Mesenchymal stem cell (in vitro differentiated cells and primary cell): ENCODE results near the gene C1QTNF8.

Source experiments
- DNase-seq: peaks from one replicate; pipeline ENCODE4 v3.0.0-alpha.2; 2013
- H2AFZ ChIP-seq: one replicate; pipeline ENCODE4 v1.6.1; 2013; ENCODE audit warnings: low read depth, mild to moderate bottlenecking, control low read depth, inconsistent platforms, low read length, moderate library complexity
- H2AK5ac ChIP-seq: 2 replicates; pipeline ENCODE4 v1.6.1; 2013; ENCODE audit warnings: low read length, moderate library complexity, mild to moderate bottlenecking, inconsistent platforms; ENCODE audit not compliant: severe bottlenecking
- H2BK120ac ChIP-seq: one replicate; pipeline ENCODE4 v1.6.1; 2013; ENCODE audit warnings: low read depth, mild to moderate bottlenecking, inconsistent platforms, low read length, moderate library complexity
- H2BK12ac ChIP-seq, 2 experiments: one replicate each; pipeline ENCODE4 v1.6.1; 2013; ENCODE audit warnings: inconsistent platforms in 2 of 2, low read length in 2 of 2, mild to moderate bottlenecking in 2 of 2, moderate library complexity in 2 of 2, control low read depth in 1 of 2
- H2BK15ac ChIP-seq: one replicate; pipeline ENCODE4 v1.6.1; 2013; ENCODE audit warnings: mild to moderate bottlenecking, low read depth, inconsistent platforms; ENCODE audit not compliant: poor library complexity, severe bottlenecking
- H2BK5ac ChIP-seq: 2 replicates; pipeline ENCODE4 v1.6.1; 2013; ENCODE audit warnings: low read depth, mild to moderate bottlenecking, low read length, control low read depth, inconsistent platforms; ENCODE audit not compliant: poor library complexity, severe bottlenecking
- H3K14ac ChIP-seq, 2 experiments: one replicate each; pipeline ENCODE4 v1.6.1; 2013; ENCODE audit warnings: inconsistent platforms in 2 of 2, low read length in 2 of 2, control low read depth in 1 of 2, mild to moderate bottlenecking in 1 of 2, moderate library complexity in 1 of 2
- H3K18ac ChIP-seq, 2 experiments: one replicate each; pipeline ENCODE4 v1.6.1; 2013; ENCODE audit warnings: inconsistent platforms in 2 of 2, low read length in 2 of 2, control low read depth in 1 of 2, low read depth in 1 of 2, mild to moderate bottlenecking in 1 of 2
- H3K23ac ChIP-seq, 2 experiments: one replicate each; pipeline ENCODE4 v1.6.1; 2013; ENCODE audit warnings: inconsistent platforms in 2 of 2, low read length in 2 of 2, mild to moderate bottlenecking in 2 of 2, moderate library complexity in 2 of 2, control low read depth in 1 of 2
- H3K27ac ChIP-seq: 2 replicates; pipeline ENCODE4 v1.5.1; 2013; ENCODE audit warnings: mild to moderate bottlenecking, moderate library complexity, low read length, control low read depth, inconsistent platforms; ENCODE audit not compliant: poor library complexity, severe bottlenecking
- H3K27me3 ChIP-seq, 2 experiments: 2 replicates each; pipeline versions ENCODE4 v1.6.1 to v1.7.0; 2013; ENCODE audit warnings: low read length in 2 of 2, mild to moderate bottlenecking in 2 of 2, moderate library complexity in 2 of 2, control low read depth in 1 of 2, inconsistent platforms in 1 of 2; ENCODE audit not compliant: control insufficient read depth in 1 of 2, insufficient read depth in 1 of 2
- H3K36me3 ChIP-seq, 2 experiments: 2 replicates each; pipeline versions ENCODE4 v1.6.1 to v1.7.0; 2013; ENCODE audit warnings: low read length in 2 of 2, control low read depth in 1 of 2, inconsistent platforms in 1 of 2, low read depth in 1 of 2, mild to moderate bottlenecking in 1 of 2; ENCODE audit not compliant: insufficient read depth in 2 of 2, control insufficient read depth in 1 of 2
- H3K4ac ChIP-seq, 2 experiments: one replicate each; pipeline ENCODE4 v1.6.1; 2013; ENCODE audit warnings: inconsistent platforms in 2 of 2, low read length in 2 of 2, mild to moderate bottlenecking in 2 of 2, moderate library complexity in 2 of 2, control low read depth in 1 of 2, low read depth in 1 of 2
- H3K4me1 ChIP-seq: 2 replicates; pipeline ENCODE4 v1.6.1; 2013; ENCODE audit warnings: low read depth, low read length, control low read depth; ENCODE audit not compliant: control insufficient read depth, insufficient read depth
- H3K4me2 ChIP-seq: 2 replicates; pipeline ENCODE4 v1.6.1; 2013; ENCODE audit warnings: low read length, mild to moderate bottlenecking, inconsistent platforms; ENCODE audit not compliant: poor library complexity, severe bottlenecking
- H3K4me3 ChIP-seq, 2 experiments: 2 replicates each; pipeline versions ENCODE4 v1.5.1 to v1.7.0; 2013; ENCODE audit warnings: low read length in 2 of 2, mild to moderate bottlenecking in 2 of 2, control low read depth in 1 of 2, low read depth in 1 of 2; ENCODE audit not compliant: insufficient read depth in 1 of 2
- H3K79me1 ChIP-seq: replicated peaks from 2 replicates; pipeline ENCODE4 v1.6.1; 2013; ENCODE audit warnings: mild to moderate bottlenecking, control low read depth, low read length, inconsistent platforms; ENCODE audit not compliant: poor library complexity, severe bottlenecking
- H3K9ac ChIP-seq: 2 replicates; pipeline ENCODE4 v1.7.0; 2013; ENCODE audit warnings: mild to moderate bottlenecking, low read length, moderate library complexity
- H3K9me3 ChIP-seq: 2 replicates; pipeline ENCODE4 v1.7.0; 2013; ENCODE audit warnings: mild to moderate bottlenecking, low read length; ENCODE audit not compliant: control insufficient read depth
- H4K8ac ChIP-seq: one replicate; pipeline ENCODE4 v1.6.1; 2013; ENCODE audit warnings: inconsistent platforms, mild to moderate bottlenecking, low read length, moderate library complexity
- H4K91ac ChIP-seq: one replicate; pipeline ENCODE4 v1.6.1; 2013; ENCODE audit warnings: mild to moderate bottlenecking, low read length, inconsistent platforms
- WGBS: methylation state at CpG from one replicate; pipeline ENCODE4 v1.1.7; 2013; ENCODE audit warnings: mixed read lengths; 5-methylcytosine and 5-hydroxymethylcytosine counted together

The C1QTNF8 gene

DNA sequence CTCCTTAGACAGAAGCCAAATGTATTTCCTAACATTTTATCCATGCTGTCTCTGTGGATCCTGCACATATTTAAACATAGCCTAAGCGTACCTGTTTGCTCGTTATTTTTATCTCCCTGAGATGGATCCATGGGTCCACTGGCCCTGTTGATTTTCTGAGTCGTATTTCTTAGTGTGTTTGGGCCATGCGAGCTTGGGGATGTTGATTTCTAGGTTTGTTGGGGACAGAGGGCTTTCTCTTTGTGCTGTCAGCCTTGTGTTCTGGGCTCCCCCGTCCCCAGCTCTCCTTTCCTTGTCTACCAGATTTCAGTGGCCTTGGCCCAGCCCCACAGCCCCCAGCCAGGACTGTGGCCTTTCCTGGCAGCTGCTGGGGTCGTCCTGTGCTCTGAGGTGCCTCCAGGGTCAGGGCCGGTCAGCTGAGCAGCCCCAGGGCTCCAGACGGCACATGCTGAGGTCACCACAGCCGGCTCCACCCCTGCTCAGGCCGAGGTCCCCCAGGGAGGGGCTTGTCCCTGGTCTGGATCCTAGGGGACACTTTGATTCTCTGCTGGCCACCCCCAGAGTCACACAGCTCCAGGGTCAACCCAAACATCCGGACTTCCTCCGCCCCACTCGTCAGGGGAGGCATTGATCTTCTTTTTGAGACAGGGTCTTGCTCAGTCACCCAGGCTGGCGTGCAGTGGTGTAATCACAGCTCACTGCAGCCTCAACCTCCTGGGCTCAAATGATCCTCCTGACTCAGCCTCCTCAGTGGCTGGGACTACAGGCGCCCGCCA, 19.1 kb downstream of the C1QTNF8 start:
- peaks cover 0 to 3% of the 10 kb centered on the region in 2 experiments for H3K36me3 ChIP-seq
- H3K18ac ChIP-seq, result no peak overlapping the region
- H3K23ac ChIP-seq, result no peak overlapping the region
- no peaks in the 10 kb centered on the region for H3K9me3 ChIP-seq
- H2BK120ac ChIP-seq, result no peak overlapping the region
- peaks cover 38 to 51% of the 10 kb centered on the region in 2 experiments for H3K27me3 ChIP-seq
- no peak overlapping the region for H2BK15ac ChIP-seq
- 43% methylated on average over 15 of the region's 16 CpGs for WGBS
- H3K14ac ChIP-seq, result no peak overlapping the region
- no peak overlapping the region for H2BK5ac ChIP-seq
- no peak overlapping the region for H3K4me3 ChIP-seq
- no peak overlapping the region for H3K4ac ChIP-seq
- H2AK5ac ChIP-seq, result no peak overlapping the region
- H3K4me1 ChIP-seq, result peaks cover 11% of the 10 kb centered on the region
- no peak for DNase-seq
- peak overlapping the region; percentile 64 for H4K8ac ChIP-seq
- no peaks in the 10 kb centered on the region for H3K79me1 ChIP-seq
- H4K91ac ChIP-seq, result no peak overlapping the region
- H3K27ac ChIP-seq, result no peak overlapping the region
- H2AFZ ChIP-seq, result no peak overlapping the region
- no peak overlapping the region for H3K4me2 ChIP-seq
- H2BK12ac ChIP-seq, result no peak overlapping the region
- H3K9ac ChIP-seq, result no peak overlapping the region

- DNase-seq, result no peak
- no peak overlapping the region for H3K4me2 ChIP-seq
- H3K14ac ChIP-seq, result no peak overlapping the region
- no peak overlapping the region for H3K23ac ChIP-seq
- no peak overlapping the region for H3K18ac ChIP-seq
- peaks cover 0 to 3% of the 10 kb centered on the region in 2 experiments for H3K36me3 ChIP-seq
- no peak overlapping the region for H3K9ac ChIP-seq
- no peaks in the 10 kb centered on the region for H3K9me3 ChIP-seq
- no peak overlapping the region for H2AK5ac ChIP-seq
- no peak overlapping the region for H2BK12ac ChIP-seq
- no peak overlapping the region for H4K91ac ChIP-seq
- no peak overlapping the region for H2AFZ ChIP-seq
- no peak overlapping the region for H2BK5ac ChIP-seq
- H3K4me3 ChIP-seq, result no peak overlapping the region
- no peak overlapping the region for H4K8ac ChIP-seq
- H2BK120ac ChIP-seq, result no peak overlapping the region
- peaks cover 50 to 53% of the 10 kb centered on the region in 2 experiments for H3K27me3 ChIP-seq
- WGBS, result 95% methylated on average over 10 of the region's 13 CpGs
- H2BK15ac ChIP-seq, result no peak overlapping the region
- H3K79me1 ChIP-seq, result no peaks in the 10 kb centered on the region
- peaks cover 11% of the 10 kb centered on the region for H3K4me1 ChIP-seq
- no peak overlapping the region for H3K27ac ChIP-seq
- H3K4ac ChIP-seq, result no peak overlapping the region
These were observed 20.5 kb downstream of the C1QTNF8 start for GRCh38 chr16:1075546-1075945.

GRCh38 chr16:1074379-1074649, 21.7 kb downstream of the C1QTNF8 start:
- no peak overlapping the region for H2BK5ac ChIP-seq
- no peak overlapping the region for H2BK15ac ChIP-seq
- no peak overlapping the region for H3K23ac ChIP-seq
- H3K9me3 ChIP-seq, result no peaks in the 10 kb centered on the region
- DNase-seq, result no peak
- no peak overlapping the region for H3K18ac ChIP-seq
- peaks cover 62 to 63% of the 10 kb centered on the region in 2 experiments for H3K27me3 ChIP-seq
- H3K14ac ChIP-seq, result no peak overlapping the region
- no peak overlapping the region for H3K4me3 ChIP-seq
- H3K4ac ChIP-seq, result no peak overlapping the region
- WGBS, result 75% methylated on average over 11 of the region's 11 CpGs
- peaks cover 17% of the 10 kb centered on the region for H3K4me1 ChIP-seq
- no peak overlapping the region for H3K27ac ChIP-seq
- H3K4me2 ChIP-seq, result no peak overlapping the region
- H2AK5ac ChIP-seq, result no peak overlapping the region
- H3K79me1 ChIP-seq, result no peaks in the 10 kb centered on the region
- no peak overlapping the region for H4K91ac ChIP-seq
- H2BK12ac ChIP-seq, result no peak overlapping the region
- no peak overlapping the region for H2BK120ac ChIP-seq
- H3K9ac ChIP-seq, result no peak overlapping the region
- H2AFZ ChIP-seq, result no peak overlapping the region
- peaks cover 0 to 2% of the 10 kb centered on the region in 2 experiments for H3K36me3 ChIP-seq
- H4K8ac ChIP-seq, result no peak overlapping the region

- H3K4me3 ChIP-seq, result no peak overlapping the region
These were observed 22.3 kb downstream of the C1QTNF8 start for GRCh38 chr16:1073566-1074378.

More at GRCh38 chr16:1073566-1074378, 22.3 kb downstream of the C1QTNF8 start:
- Histone ChIP-seq H2BK120ac (no peak overlapping the region), H3K9ac (no peak overlapping the region), H2BK12ac (no peak overlapping the region), H3K4me1 (peaks cover 14% of the 10 kb centered on the region), H2AK5ac (no peak overlapping the region), H3K9me3 (no peaks in the 10 kb centered on the region), H2BK5ac (no peak overlapping the region), H4K91ac (no peak overlapping the region), H3K4ac (no peak overlapping the region), H2BK15ac (no peak overlapping the region), H3K36me3 (no peaks in the 10 kb centered on the region), H4K8ac (no peak overlapping the region), H3K27me3 (peaks cover 65 to 66% of the 10 kb centered on the region in 2 experiments), H3K14ac (no peak overlapping the region), H3K79me1 (no peaks in the 10 kb centered on the region), H3K4me2 (no peak overlapping the region), H2AFZ (no peak overlapping the region), H3K27ac (no peak overlapping the region), H3K18ac (no peak overlapping the region), H3K23ac (no peak overlapping the region)
- DNase-seq, result no peak
- 80% methylated on average over 25 of the region's 30 CpGs for WGBS
